Renal cortical epithelial cell (primary cell): ENCODE results near the gene ANKS4B. TPM values are rescaled to one million over a fixed set of nuclear protein-coding genes. Genes with fewer than 3 reads are reported as not detected.
"Not testable (repeated sequence)": the region's sequence is repeated elsewhere in the genome, so short reads cannot be mapped to it uniquely, and the experiment has no call there.

Experiments
- DNase-seq: peaks from one replicate; pipeline ENCODE4 v3.0.0-alpha.2; 2011; ENCODE audit warnings: low read depth
- total RNA-seq: library from RNA; depleted of rRNA; stranded (reverse); fragments of >200 nt; gene quantifications from 2 replicates; pipeline ENCODE4 v1.2.3, GENCODE V29; 2014

Gene ANKS4B
- total RNA-seq, 1 donor from 2014 or later, result not detected

DNA sequence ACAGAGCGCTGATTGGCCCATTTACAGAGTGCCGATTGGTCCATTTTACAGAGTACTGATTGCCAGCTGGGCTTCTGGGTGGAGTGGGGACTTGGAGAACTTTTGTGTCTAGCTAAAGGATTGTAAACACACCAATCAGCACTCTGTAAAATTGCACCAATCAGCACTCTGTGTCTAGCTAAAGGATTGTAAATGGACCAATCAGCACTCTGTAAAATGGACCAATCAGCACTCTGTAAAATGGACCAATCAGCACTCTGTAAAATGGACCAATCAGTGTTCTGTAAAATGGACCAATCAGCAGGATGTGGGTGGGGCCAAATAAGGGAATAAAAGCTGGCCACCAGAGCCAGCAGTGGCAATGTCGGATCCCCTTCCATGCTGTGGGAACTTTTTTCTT, 56.3 kb downstream of the ANKS4B start:
- not testable (repeated sequence) for DNase-seq

DNA sequence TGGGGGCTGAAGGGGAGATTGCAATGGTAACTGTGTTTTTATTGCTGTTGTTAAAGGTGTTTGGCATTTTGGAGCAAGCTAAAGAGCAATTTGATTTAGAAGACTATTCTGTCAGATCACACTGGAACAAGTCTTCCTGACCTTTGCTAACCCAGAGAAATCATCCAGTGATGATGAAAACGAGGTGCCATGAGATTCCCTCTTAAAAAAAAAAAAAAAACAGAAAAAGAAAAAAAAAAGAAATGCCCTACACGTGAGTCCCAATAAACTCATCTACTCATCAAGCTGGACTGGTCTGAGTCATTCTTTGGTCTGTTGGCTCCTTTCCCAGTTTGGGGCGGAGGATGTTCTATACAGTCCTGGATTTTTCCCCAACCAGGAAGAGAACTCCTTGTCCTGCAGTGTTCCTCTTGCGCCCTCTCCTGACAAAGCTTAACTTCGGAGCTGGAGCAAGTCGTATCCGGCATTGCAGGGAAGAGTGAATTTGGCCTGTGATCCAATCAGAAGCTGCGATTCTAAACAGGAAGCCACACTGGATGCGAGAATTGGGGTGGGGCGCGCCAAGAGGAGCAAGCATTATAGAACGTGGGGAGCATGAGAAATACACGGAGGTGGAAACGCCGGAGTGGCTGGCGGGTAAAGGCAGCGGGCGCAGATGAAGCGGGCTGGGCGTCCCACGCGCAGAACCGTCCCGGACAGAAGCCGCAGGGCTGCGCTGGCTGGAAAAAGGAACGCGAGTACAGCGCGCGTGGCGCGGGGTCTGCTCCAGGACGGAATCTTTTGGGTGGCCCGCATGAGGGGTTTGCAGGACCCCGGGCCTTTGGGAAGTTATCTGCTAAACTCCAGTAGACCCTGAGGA, 67.0 kb downstream of the ANKS4B start:
- DNase-seq, result peak; percentile 100

DNA sequence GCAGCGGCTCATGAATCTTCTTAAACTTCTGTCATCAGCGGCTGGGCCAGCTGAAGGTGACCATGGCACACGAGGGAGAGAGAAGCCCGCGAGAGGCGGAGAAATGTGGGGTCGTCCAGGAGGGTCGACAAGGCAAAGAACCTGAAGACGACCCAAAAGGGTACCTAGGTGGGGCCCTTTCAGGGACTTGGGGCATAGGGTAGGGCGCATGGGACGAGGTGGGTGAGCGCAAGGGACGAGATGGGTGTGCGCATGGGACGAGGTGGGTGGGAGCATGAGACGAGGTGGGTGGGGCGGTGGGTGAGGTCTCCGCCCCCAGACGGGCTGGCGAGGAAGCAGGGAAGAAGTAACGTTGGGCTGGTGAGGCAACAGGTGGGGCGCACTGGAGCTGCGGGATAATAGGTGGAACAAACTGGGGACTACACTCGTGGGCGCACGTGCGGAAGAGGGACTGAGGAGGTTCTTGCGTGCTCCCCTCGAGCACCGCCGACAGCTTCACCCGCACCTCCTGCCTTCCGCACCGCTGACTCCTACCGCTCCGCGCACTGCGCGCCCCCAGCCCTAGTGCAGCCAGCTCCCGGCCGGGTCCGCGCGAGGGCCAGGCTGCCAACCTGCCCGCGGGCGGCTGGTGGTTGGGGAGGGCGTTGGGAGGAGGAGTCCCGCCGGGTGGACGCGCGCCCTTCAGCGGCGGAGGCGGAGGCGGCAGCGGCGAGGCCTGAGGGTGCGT, 67.8 kb downstream of the ANKS4B start:
- peak; percentile 51 for DNase-seq

DNA sequence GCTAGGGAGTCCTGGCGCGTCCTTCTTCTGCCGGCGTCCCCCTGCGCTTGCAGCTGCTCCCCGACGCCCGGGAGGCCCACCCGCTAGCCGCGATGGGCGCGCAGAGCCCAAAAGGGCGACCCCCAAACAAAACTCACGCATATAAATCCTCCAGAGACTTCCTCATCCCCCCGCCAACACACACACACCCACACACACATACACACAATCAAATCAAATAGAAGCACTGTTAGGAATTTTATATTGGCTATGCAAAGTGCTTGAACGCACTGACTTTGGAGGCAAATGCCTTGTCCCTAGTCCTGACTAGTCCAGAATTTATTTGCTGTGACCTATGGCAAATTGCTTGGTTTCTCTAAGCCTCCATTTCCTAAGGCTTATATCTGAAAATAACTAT, 68.4 kb downstream of the ANKS4B start:
- peak; percentile 6 for DNase-seq

DNA sequence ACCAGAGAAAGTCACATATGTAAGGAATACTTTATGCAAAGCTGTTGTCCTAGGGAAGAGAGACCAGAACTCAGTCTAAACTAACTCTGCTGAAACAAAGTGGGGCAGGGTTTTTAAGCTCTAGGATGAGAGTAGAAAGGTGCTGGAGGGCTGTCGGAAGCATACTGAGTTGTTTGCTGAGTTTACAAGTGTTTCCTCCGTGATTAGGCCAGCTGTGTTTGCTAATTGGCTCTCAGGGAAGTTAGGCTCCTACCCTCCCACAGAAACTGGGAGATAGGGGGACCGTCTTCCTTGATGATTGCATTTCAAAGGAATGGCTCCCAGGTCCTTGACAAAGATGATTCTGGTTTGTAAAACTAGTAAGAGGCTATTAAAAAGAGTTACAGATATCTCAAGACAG, 69.0 kb downstream of the ANKS4B start:
- DNase-seq, result no peak

DNA sequence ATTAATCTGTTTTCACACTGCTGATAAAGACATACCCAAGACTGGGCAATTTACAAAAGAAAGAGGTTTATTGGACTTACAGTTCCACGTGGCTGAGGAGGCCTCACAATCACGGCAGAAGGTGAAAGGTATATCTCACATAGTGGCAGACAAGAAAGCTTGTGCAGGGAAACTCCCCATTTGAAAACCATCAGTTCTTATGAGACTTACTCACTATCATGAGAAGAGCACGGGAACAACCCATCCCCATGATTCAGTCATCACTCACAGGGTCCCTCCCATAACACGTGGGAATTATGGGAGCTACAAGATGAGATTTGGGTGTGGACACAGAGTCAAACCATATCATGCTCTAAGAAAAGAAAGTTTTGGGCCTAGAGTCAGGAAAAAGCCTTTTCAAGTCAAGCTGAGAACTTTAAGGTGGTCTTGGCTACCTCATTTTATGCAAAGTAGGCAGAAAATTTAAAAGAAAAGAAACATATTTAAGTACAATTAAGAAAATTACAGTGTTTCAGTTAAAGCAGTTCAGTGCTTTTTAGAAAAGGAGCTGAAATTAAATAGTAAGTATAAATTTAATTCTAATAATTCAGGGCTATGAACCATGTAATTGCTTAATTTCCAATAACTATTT, 69.5 kb downstream of the ANKS4B start:
- peak; percentile 78 for DNase-seq

Other genes with a start within 250 kb of the ANKS4B start
- gene DNAH3, start 82.9 kb upstream of the ANKS4B start, total RNA-seq, result 0.40 TPM in 1 of 2 replicates, not detected in the other
- 76.2 and 146 TPM in 2 replicates for gene LDAF1, start 75.0 kb upstream of the ANKS4B start, total RNA-seq
- not detected in 2 replicates for gene ZP2, start 22.1 kb upstream of the ANKS4B start, total RNA-seq
- 4.7 and 5.0 TPM in 2 replicates for gene CRYM, start 44.6 kb downstream of the ANKS4B start, total RNA-seq